WTC11 (cell line): ENCODE data around the gene TBX3.

Experiments
- ATF1 ChIP-seq: sonication (generic); formaldehyde crosslinking; IDR thresholded peaks from 2 replicates; pipeline ENCODE4 v1.8.1; 2023; ENCODE audit warnings: mild to moderate bottlenecking, moderate library complexity, missing genetic modification reagents
- E2F4 ChIP-seq: sonication (generic); formaldehyde crosslinking; IDR thresholded peaks from 2 replicates; pipeline ENCODE4 v1.8.1; 2022; ENCODE audit warnings: low read depth, mild to moderate bottlenecking, moderate library complexity, missing genetic modification reagents, borderline replicate concordance
- ETV6 ChIP-seq: sonication (generic); formaldehyde crosslinking; IDR thresholded peaks from 2 replicates; pipeline ENCODE4 v1.8.1; 2022; ENCODE audit warnings: mild to moderate bottlenecking, missing genetic modification reagents
- IRF1 ChIP-seq: sonication (generic); formaldehyde crosslinking; IDR thresholded peaks from 2 replicates; pipeline ENCODE4 v1.8.0; 2023; ENCODE audit warnings: missing genetic modification reagents
- MLX ChIP-seq: sonication (generic); formaldehyde crosslinking; IDR thresholded peaks from 2 replicates; pipeline ENCODE4 v1.8.1; 2023; ENCODE audit warnings: mild to moderate bottlenecking, missing genetic modification reagents, moderate library complexity
- MYBL2 ChIP-seq: sonication (generic); formaldehyde crosslinking; IDR thresholded peaks from 2 replicates; pipeline ENCODE4 v1.8.1; 2023; ENCODE audit warnings: mild to moderate bottlenecking, moderate library complexity, missing genetic modification reagents
- OVOL2 ChIP-seq: fragments of 250-450 bp; sonication (Bioruptor Pico); IDR thresholded peaks from 2 replicates; pipeline ENCODE4 v1.9.0; 2021; ENCODE audit warnings: mild to moderate bottlenecking, borderline replicate concordance
- PRDM15 ChIP-seq: sonication (generic); formaldehyde crosslinking; IDR thresholded peaks from 2 replicates; pipeline ENCODE4 v1.8.0; 2022; ENCODE audit warnings: missing genetic modification reagents
- TCF7 ChIP-seq: sonication (generic); formaldehyde crosslinking; IDR thresholded peaks from 2 replicates; pipeline ENCODE4 v1.8.0; 2022; ENCODE audit warnings: mild to moderate bottlenecking, low read depth, missing genetic modification reagents, moderate library complexity
- ZNF263 ChIP-seq: sonication (generic); formaldehyde crosslinking; IDR thresholded peaks from 2 replicates; pipeline ENCODE4 v1.8.1; 2022; ENCODE audit warnings: low read depth, mild to moderate bottlenecking, moderate library complexity, missing genetic modification reagents
- TF ChIP-seq, protein P1 (sequence below): fragments of 250-450 bp; sonication (Bioruptor Pico); IDR thresholded peaks from 2 replicates; pipeline ENCODE4 v2.1.2; 2022; ENCODE audit warnings: mild to moderate bottlenecking, moderate library complexity
- TF ChIP-seq, protein P2 (sequence below): fragments of 200-600 bp; IDR thresholded peaks from 2 replicates; pipeline ENCODE4 v1.8.0; 2022; ENCODE audit warnings: antibody characterized with exemption
- TF ChIP-seq, protein P3 (sequence below): sonication (generic); formaldehyde crosslinking; IDR thresholded peaks from 2 replicates; pipeline ENCODE4 v1.8.1; 2023; ENCODE audit warnings: mild to moderate bottlenecking, missing genetic modification reagents
- TF ChIP-seq, protein P4 (sequence below): sonication (generic); formaldehyde crosslinking; IDR thresholded peaks from 2 replicates; pipeline ENCODE4 v1.8.1; 2022; ENCODE audit warnings: mild to moderate bottlenecking, moderate library complexity, missing genetic modification reagents

GRCh38 chr12:114665411-114666260 lies 18.3 kb downstream of the TBX3 start:
- TF ChIP-seq MYBL2 (no peak), OVOL2 (CRISPR knock-in tag) (no peak), ATF1 (CRISPR knock-in tag) (no peak), IRF1 (CRISPR knock-in tag) (no peak), MLX (CRISPR knock-in tag) (no peak), PRDM15 (CRISPR knock-in tag) (no peak), TCF7 (no peak), ETV6 (CRISPR knock-in tag) (no peak), ZNF263 (CRISPR knock-in tag) (no peak), E2F4 (CRISPR knock-in tag) (no peak)
- TF ChIP-seq, protein P1, sequence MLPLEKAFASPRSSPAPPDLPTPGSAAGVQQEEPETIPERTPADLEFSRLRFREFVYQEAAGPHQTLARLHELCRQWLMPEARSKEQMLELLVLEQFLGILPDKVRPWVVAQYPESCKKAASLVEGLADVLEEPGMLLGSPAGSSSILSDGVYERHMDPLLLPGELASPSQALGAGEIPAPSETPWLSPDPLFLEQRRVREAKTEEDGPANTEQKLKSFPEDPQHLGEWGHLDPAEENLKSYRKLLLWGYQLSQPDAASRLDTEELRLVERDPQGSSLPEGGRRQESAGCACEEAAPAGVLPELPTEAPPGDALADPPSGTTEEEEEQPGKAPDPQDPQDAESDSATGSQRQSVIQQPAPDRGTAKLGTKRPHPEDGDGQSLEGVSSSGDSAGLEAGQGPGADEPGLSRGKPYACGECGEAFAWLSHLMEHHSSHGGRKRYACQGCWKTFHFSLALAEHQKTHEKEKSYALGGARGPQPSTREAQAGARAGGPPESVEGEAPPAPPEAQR (CRISPR knock-in tag), result no peak
- TF ChIP-seq, protein P2, sequence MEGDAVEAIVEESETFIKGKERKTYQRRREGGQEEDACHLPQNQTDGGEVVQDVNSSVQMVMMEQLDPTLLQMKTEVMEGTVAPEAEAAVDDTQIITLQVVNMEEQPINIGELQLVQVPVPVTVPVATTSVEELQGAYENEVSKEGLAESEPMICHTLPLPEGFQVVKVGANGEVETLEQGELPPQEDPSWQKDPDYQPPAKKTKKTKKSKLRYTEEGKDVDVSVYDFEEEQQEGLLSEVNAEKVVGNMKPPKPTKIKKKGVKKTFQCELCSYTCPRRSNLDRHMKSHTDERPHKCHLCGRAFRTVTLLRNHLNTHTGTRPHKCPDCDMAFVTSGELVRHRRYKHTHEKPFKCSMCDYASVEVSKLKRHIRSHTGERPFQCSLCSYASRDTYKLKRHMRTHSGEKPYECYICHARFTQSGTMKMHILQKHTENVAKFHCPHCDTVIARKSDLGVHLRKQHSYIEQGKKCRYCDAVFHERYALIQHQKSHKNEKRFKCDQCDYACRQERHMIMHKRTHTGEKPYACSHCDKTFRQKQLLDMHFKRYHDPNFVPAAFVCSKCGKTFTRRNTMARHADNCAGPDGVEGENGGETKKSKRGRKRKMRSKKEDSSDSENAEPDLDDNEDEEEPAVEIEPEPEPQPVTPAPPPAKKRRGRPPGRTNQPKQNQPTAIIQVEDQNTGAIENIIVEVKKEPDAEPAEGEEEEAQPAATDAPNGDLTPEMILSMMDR, result no peak
- TF ChIP-seq, protein P3, sequence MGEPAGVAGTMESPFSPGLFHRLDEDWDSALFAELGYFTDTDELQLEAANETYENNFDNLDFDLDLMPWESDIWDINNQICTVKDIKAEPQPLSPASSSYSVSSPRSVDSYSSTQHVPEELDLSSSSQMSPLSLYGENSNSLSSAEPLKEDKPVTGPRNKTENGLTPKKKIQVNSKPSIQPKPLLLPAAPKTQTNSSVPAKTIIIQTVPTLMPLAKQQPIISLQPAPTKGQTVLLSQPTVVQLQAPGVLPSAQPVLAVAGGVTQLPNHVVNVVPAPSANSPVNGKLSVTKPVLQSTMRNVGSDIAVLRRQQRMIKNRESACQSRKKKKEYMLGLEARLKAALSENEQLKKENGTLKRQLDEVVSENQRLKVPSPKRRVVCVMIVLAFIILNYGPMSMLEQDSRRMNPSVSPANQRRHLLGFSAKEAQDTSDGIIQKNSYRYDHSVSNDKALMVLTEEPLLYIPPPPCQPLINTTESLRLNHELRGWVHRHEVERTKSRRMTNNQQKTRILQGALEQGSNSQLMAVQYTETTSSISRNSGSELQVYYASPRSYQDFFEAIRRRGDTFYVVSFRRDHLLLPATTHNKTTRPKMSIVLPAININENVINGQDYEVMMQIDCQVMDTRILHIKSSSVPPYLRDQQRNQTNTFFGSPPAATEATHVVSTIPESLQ (CRISPR knock-in tag), result no peak
- TF ChIP-seq, protein P4, sequence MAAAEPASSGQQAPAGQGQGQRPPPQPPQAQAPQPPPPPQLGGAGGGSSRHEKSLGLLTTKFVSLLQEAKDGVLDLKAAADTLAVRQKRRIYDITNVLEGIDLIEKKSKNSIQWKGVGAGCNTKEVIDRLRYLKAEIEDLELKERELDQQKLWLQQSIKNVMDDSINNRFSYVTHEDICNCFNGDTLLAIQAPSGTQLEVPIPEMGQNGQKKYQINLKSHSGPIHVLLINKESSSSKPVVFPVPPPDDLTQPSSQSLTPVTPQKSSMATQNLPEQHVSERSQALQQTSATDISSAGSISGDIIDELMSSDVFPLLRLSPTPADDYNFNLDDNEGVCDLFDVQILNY (CRISPR knock-in tag), result no peak
